PFSK-1 (cell line): ENCODE results near the gene TRPV4.

Experiments
- FOXP2 ChIP-seq: optimal IDR thresholded peaks from 2 replicates; pipeline ENCODE3; 2011; ENCODE audit warnings: borderline replicate concordance, control low read depth, inconsistent platforms; ENCODE audit not compliant: insufficient read depth; ENCODE audit errors: extremely low read length, extremely low read depth
- POLR2AphosphoS5 ChIP-seq: IDR thresholded peaks from 2 replicates; pipeline ENCODE4 v1.6.1; 2012; ENCODE audit warnings: low read depth, mild to moderate bottlenecking, control low read depth, low read length, moderate library complexity
- REST ChIP-seq, 2 experiments: IDR thresholded peaks; 2 replicates each; pipeline versions ENCODE4 v1.6.1 to v1.8.0; 2011 to 2012; ENCODE audit warnings: low read depth in 2 of 2, low read length in 2 of 2, control low read depth in 1 of 2, inconsistent platforms in 1 of 2, mild to moderate bottlenecking in 1 of 2, moderate library complexity in 1 of 2; ENCODE audit not compliant: insufficient read depth in 1 of 2
- TAF1 ChIP-seq: IDR thresholded peaks from 2 replicates; pipeline ENCODE4 v1.6.1; 2012; ENCODE audit warnings: low read length, control low read depth, borderline replicate concordance; ENCODE audit not compliant: insufficient read depth

GRCh38 chr12:109783135-109783964 lies 49.8 kb downstream of the TRPV4 start:
- TF ChIP-seq POLR2AphosphoS5 (no peak), TAF1 (no peak), REST (IDR thresholded peaks at IDR 0.05; ENCODE audit: insufficient read depth in 1 of 2, low read depth in 2 of 2, low read length in 2 of 2) (no peak), FOXP2 (no peak)
